Hepatocyte (in vitro differentiated cells): ENCODE results near the gene GRIK1. TPM values are rescaled to one million over a fixed set of nuclear protein-coding genes. Genes with fewer than 3 reads are reported as not detected.

Experiments used
- DNase-seq: peaks from one replicate; pipeline ENCODE4 v3.0.0-alpha.2; 2016; ENCODE audit warnings: low spot score
- H2AFZ ChIP-seq: fragments of 200-600 bp; sonication (generic); 2 replicates; pipeline ENCODE4 v1.6.0; 2016; ENCODE audit warnings: antibody characterized with exemption, mild to moderate bottlenecking
- H3K27ac ChIP-seq: fragments of 200-600 bp; sonication (generic); 2 replicates; pipeline ENCODE4 v1.5.1; 2016; ENCODE audit warnings: mild to moderate bottlenecking
- H3K27me3 ChIP-seq: fragments of 200-600 bp; sonication (generic); 2 replicates; pipeline ENCODE4 v1.6.1; 2016
- H3K36me3 ChIP-seq: fragments of 200-600 bp; sonication (generic); replicated peaks from 2 replicates; pipeline ENCODE4 v1.5.1; 2016; ENCODE audit warnings: low read depth; ENCODE audit not compliant: insufficient read depth
- H3K4me1 ChIP-seq: fragments of 200-600 bp; sonication (generic); 2 replicates; pipeline ENCODE4 v1.5.1; 2016; ENCODE audit warnings: mild to moderate bottlenecking, moderate library complexity; ENCODE audit not compliant: insufficient read depth
- H3K4me2 ChIP-seq: fragments of 200-600 bp; sonication (generic); 2 replicates; pipeline ENCODE4 v1.6.0; 2016
- H3K4me3 ChIP-seq: fragments of 200-600 bp; sonication (generic); 2 replicates; pipeline ENCODE4 v1.5.1; 2016; ENCODE audit warnings: mild to moderate bottlenecking
- H3K79me2 ChIP-seq: fragments of 200-600 bp; sonication (generic); 2 replicates; pipeline ENCODE4 v1.6.0; 2017; ENCODE audit warnings: mild to moderate bottlenecking
- H3K9me2 ChIP-seq: fragments of 200-600 bp; sonication (generic); replicated peaks from 2 replicates; pipeline ENCODE4 v1.6.0; 2017; ENCODE audit warnings: mild to moderate bottlenecking; ENCODE audit not compliant: insufficient read depth
- H3K9me3 ChIP-seq: fragments of 200-600 bp; sonication (generic); 2 replicates; pipeline ENCODE4 v1.5.1; 2016; ENCODE audit warnings: low read depth, mild to moderate bottlenecking
- H4K20me1 ChIP-seq: fragments of 200-600 bp; sonication (generic); 2 replicates; pipeline ENCODE4 v1.6.0; 2016; ENCODE audit warnings: mild to moderate bottlenecking; ENCODE audit not compliant: insufficient read depth, poor library complexity, severe bottlenecking
- CTCF ChIP-seq: fragments of 200-600 bp; sonication (generic); IDR thresholded peaks from 2 replicates; pipeline ENCODE4 v1.5.1; 2016; ENCODE audit warnings: antibody characterized with exemption, mild to moderate bottlenecking; ENCODE audit not compliant: poor library complexity
- EZH2 ChIP-seq: fragments of 200-600 bp; sonication (generic); IDR thresholded peaks from 2 replicates; pipeline ENCODE4 v1.6.1; 2016; ENCODE audit warnings: antibody characterized with exemption, mild to moderate bottlenecking, borderline replicate concordance
- EZH2phosphoT487 ChIP-seq: fragments of 200-600 bp; sonication (generic); IDR thresholded peaks from one replicate; pipeline ENCODE4 v1.6.1; 2018; ENCODE audit warnings: antibody characterized with exemption, mild to moderate bottlenecking, low read depth, moderate library complexity; ENCODE audit not compliant: unreplicated experiment, severe bottlenecking
- WGBS: methylation state at CpG from one replicate; pipeline ENCODE4 v1.1.6; 2016; ENCODE audit warnings: low lambda C conversion rate; ENCODE audit errors: missing lambda C conversion rate; 5-methylcytosine and 5-hydroxymethylcytosine counted together
- polyA plus RNA-seq: library from polyadenylated mRNA; unstranded; fragments of >200 nt; fragmentation: Nextera tagmentation; extraction: Ambion mirVana; gene quantifications from 2 replicates; pipeline ENCODE4 v1.2.1, GENCODE V29; 2016
- total RNA-seq: library from RNA; depleted of rRNA; stranded (reverse); fragments of >200 nt; gene quantifications from 2 replicates; pipeline ENCODE4 v1.2.3, GENCODE V29; 2014

GRIK1 gene
- total and polyA plus RNA-seq, 2 experiments from 2014 or later = 0.77 to 2.3 TPM

DNA sequence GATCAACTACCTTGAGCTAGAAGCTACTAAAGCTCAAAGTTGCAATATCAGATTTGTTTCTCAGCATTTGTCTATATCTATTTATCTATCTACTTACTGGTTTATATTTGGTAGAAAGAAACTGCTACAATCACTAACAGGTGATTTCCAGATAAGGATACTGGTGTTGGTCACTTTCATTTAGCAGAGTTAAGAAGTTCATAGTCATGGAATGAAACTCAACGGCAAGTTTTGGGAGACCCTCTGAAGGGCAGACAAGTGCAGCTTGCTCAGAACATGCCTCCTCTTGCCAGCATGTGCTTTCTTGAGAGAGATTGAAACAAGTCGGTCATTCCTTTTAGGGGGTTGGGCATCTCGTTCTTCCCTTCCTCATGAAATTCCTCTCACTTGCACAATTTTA, 296.5 kb downstream of the GRIK1 start:
- Histone ChIP-seq H3K36me3 (no peaks in the 10 kb centered on the region), H3K27ac (no peak overlapping the region), H3K4me3 (no peak overlapping the region), H2AFZ (no peak overlapping the region), H3K9me3 (no peaks in the 10 kb centered on the region), H3K4me1 (peaks cover 8% of the 10 kb centered on the region), H3K4me2 (no peak overlapping the region), H3K79me2 (no peaks in the 10 kb centered on the region), H3K27me3 (no peaks in the 10 kb centered on the region), H3K9me2 (no peaks in the 10 kb centered on the region), H4K20me1 (no peaks in the 10 kb centered on the region)
- DNase-seq = no peak
- WGBS = 86% methylated on average over 3 of the region's 3 CpGs
- no peak for TF ChIP-seq EZH2phosphoT487
- no peak for TF ChIP-seq EZH2
- no peak for TF ChIP-seq CTCF

DNA sequence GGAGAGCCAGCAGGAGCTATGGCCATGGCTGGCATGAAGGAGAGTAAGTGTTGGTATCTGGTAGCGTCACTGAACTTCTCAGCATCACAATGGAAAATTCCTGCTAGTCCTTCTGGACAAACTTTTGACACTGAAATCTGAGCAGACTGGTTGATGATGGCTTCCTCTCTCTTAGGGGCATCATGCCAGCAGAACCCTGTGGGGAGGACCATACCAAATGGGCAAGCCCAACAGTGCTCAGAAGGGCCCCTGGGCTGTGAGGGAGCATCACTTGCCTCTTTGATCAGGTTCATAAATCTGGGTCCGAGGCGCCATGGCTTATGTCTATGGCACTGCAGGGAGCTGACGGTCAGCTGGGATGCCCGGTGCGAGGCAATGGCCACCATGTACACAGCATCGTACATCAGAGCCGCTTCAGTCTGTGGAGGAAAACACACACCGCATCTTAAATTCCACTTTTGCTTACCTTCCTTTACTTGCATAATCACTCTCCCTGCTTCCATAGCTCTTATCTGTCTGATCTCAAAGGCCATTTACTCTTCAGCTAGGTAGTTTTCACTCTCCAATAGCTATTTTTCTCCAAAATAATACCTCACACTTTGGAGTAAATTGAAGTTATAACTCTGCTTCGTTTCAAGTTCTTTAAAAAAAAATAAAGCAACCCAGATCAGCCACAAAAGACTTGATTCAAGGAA, 297.1 kb downstream of the GRIK1 start:
- WGBS = 87% methylated on average over 10 of the region's 10 CpGs
- no peaks in the 10 kb centered on the region for H4K20me1 ChIP-seq

GRCh38 chr21:29641635-29642550, 297.9 kb downstream of the GRIK1 start:
- Histone ChIP-seq H3K4me3 (no peak overlapping the region), H4K20me1 (no peaks in the 10 kb centered on the region), H3K4me2 (no peak overlapping the region), H3K9me3 (no peaks in the 10 kb centered on the region), H3K27ac (peak overlapping the region; percentile 25), H3K27me3 (no peaks in the 10 kb centered on the region), H3K36me3 (no peaks in the 10 kb centered on the region), H2AFZ (no peak overlapping the region), H3K4me1 (peaks cover 8% of the 10 kb centered on the region), H3K9me2 (no peaks in the 10 kb centered on the region), H3K79me2 (no peaks in the 10 kb centered on the region)
- DNase-seq = no peak
- WGBS = 74% methylated on average over 7 of the region's 7 CpGs
- no peak for TF ChIP-seq EZH2
- no peak for TF ChIP-seq EZH2phosphoT487
- TF ChIP-seq CTCF = no peak

More for the DNA sequence above, 297.1 kb downstream of the GRIK1 start:
- TF ChIP-seq EZH2 = no peak
- no peak for TF ChIP-seq EZH2phosphoT487
- no peak for TF ChIP-seq CTCF
- DNase-seq = no peak
- Histone ChIP-seq H3K9me3 (no peaks in the 10 kb centered on the region), H2AFZ (no peak overlapping the region), H3K9me2 (no peaks in the 10 kb centered on the region), H3K4me3 (no peak overlapping the region), H3K27me3 (no peaks in the 10 kb centered on the region), H3K4me2 (no peak overlapping the region), H3K4me1 (peaks cover 8% of the 10 kb centered on the region), H3K36me3 (no peaks in the 10 kb centered on the region), H3K79me2 (no peaks in the 10 kb centered on the region), H3K27ac (peak overlapping the region; percentile 25)
